GM10847 (cell line): ENCODE measurements around the gene CREB1.

Experiments used
- POLR2A ChIP-seq: IDR thresholded peaks from 2 replicates; pipeline ENCODE4 v1.6.1; 2011; ENCODE audit not compliant: insufficient read length; ENCODE audit errors: extremely low read depth

Gene CREB1

GRCh38 chr2:207529330-207530159, at the start of gene CREB1:
Gene CREB1 (plus strand): TSS chr2:207529962. CDS start chr2:207555636, 25,674 bp downstream.
- peak; percentile 91 for TF ChIP-seq POLR2A

- TF ChIP-seq POLR2A = no peak
These were observed 49.2 kb upstream of the CREB1 start for GRCh38 chr2:207480521-207481040.

DNA sequence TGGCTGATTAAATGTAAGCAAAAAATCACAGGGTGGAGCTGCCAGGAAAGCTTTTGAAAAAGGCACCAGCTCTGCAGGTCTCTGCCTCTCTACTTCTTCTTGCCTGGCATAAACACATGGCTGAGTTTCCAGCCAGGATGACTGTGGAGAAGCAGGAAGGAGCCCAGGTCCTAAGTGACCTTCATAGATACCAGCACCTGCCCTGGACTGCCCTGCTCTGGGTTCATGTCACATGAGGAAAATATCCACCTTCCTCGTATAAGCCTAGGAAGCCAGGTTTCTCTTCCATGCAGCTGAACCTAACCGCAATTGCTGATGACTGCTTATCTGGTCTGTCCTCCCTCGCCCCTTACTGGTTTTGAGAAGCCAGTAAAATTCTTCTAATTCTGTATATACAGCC, 47.8 kb upstream of the CREB1 start:
- no peak for TF ChIP-seq POLR2A

DNA sequence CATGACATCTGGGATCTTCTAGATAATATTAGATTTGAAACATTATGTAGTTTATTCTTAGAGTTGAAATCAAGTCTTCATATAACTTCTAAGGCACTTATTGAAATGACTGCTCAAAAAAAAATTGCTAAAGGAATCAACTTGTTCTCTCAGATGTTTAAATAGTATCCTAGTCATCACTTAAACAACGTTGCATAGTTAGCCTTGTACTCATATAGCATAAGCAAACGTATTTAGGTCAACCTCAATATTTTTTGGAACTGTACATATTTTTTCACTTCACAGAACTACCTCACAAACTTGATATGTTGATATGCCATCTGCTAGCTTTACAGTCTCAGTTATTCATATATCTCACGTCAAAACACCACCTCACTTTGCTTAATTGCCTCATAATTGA, 47.1 kb upstream of the CREB1 start:
- TF ChIP-seq POLR2A = no peak

GRCh38 chr2:207483066-207483465, 46.7 kb upstream of the CREB1 start:
- no peak for TF ChIP-seq POLR2A

- TF ChIP-seq POLR2A = no peak
These were observed 46.3 kb upstream of the CREB1 start for GRCh38 chr2:207483477-207483876.

DNA sequence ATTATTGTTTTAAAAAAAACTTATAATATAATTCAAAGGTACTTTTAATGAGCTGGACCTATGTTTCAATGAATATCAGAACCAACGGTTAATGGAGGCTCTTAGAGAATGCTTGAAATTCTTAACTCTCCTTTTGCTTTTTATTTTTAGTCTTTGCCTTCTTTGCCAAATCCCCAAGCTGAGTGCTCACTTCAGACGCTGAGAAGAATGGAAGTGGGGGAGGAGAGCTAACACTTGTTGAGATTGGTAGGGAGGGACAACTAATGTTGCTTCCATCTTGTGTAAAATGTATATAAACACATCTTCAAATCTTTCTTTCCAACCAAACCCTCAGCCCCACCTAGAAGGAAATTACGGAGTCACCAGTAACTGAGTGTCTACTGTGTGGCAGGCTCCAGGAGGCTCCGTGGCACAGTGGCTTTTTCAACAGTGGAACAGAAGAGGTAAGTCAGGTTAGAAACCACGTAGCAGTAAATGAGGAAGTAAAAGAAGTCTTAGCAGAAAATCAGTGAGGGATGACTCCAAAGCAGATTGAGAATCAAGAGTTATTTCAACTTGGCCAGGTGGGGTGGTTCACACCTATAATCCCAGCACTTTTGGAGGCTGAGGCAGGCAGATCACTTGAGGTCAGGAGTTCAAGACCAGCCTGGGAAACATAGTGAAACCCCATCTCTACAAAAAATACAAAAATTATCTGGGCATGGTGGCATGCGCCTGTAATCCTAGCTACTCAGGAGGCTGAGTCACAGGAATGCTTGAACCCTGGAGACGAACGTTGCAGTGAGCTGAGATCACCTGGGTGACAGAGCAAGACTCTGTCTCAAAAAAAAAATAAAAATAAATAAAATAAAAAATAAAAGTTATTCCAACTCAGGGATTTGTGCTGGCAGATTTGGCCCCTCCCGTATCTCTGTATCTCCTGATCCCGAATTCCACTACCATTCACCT, 45.0 kb upstream of the CREB1 start:
- TF ChIP-seq POLR2A = no peak

DNA sequence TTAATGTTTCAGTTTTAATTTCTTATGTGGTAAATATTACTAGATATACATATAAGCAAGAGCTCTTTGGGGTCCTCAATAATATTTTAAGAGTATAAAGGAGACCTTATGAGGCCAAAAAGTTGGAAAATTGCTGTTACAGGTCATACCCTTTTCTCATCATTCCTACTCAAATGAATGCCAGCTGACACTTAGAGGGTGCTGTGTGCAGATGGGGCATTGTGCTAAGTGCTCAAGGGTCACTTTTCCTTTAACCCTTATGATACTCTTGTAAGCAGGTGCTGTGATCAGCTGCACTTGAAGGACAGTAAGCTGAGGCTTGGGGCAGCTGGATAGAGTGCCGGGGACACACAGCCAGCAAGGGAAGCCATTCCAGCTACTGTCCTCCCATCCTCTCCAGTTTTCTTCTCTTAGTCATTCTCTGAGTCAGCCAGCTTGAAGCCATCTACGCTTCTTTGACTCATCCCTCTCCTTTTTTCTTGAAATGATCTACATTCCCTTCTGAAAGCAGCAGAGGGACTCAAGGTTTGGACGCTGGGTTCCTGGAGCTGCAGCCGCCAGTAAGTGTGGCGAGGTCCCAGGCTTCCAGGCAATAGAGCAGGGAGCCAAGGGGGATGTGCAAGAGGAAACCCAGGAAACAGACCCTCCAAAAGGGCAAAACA, 42.0 kb upstream of the CREB1 start:
- no peak for TF ChIP-seq POLR2A

DNA sequence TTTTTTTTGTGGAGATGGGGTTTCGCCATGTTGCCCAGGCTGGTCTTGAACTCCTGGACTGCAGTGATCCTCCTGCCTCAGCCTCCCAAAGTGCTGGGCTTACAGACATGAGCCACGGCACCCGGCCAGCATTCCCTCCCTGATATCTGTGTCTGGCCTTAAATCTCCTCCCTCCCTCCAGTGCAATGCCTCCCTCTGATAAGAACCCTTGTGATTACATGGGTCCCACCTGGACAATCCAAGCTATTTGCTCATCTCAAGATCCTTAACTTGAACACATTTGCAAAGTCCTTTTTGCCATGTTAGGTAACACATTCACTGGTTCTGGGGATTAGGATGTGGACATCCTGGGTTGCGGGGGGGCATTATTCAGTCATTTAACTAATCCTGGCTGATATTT, 40.5 kb upstream of the CREB1 start:
- TF ChIP-seq POLR2A = no peak

- TF ChIP-seq POLR2A = no peak
These were observed 39.3 kb upstream of the CREB1 start for GRCh38 chr2:207490441-207490840.

DNA sequence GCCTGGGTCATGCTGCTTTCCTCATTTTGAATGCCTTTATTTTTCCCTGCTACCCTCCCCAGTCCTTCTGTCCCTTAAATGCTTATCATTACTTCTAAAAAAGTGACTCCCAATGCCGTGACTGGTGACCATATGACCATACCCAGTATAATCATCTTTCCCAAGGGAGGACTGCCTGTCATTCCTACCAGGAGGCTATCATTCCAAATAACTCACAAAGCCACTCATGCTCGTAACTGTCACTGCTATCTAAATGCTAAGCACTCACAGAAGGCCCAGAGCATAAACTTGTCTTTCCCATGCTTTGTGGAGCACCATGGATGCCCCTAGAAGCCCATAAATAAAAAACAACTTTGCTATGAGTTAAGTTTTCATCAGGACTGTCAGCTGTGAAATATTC, 38.7 kb upstream of the CREB1 start:
- TF ChIP-seq POLR2A = no peak

GRCh38 chr2:207491956-207492355, 37.8 kb upstream of the CREB1 start:
- TF ChIP-seq POLR2A = no peak

GRCh38 chr2:207492461-207492860, 37.3 kb upstream of the CREB1 start:
- no peak for TF ChIP-seq POLR2A

- TF ChIP-seq POLR2A = no peak
These were observed 35.6 kb upstream of the CREB1 start for GRCh38 chr2:207494137-207494536.

GRCh38 chr2:207497596-207497995, 32.2 kb upstream of the CREB1 start:
- TF ChIP-seq POLR2A = no peak
